ENCODE results near the gene CD53. TPM values are rescaled to one million over a fixed set of nuclear protein-coding genes. Genes with fewer than 3 reads are reported as not detected.

Gene CD53
- polyA plus RNA-seq, 1 experiment = not detected

- ChIA-PET CTCF (no interaction called here), POLR2A (no interaction called here)
- no peak overlapping the region for H3K27ac ChIP-seq (ENCODE audit: low read depth, low read length)
- H3K4me3 ChIP-seq (ENCODE audit: low read depth, low read length) = no peak overlapping the region
- H3K27me3 ChIP-seq (ENCODE audit: control insufficient read depth, insufficient read depth, low read length) = no peaks in the 10 kb centered on the region
- no peaks in the 10 kb centered on the region for H3K9me3 ChIP-seq (ENCODE audit: control insufficient read depth, insufficient read depth, low read length)
- no peak for TF ChIP-seq CTCF (IDR thresholded peaks at IDR 0.05; ENCODE audit: low read depth, low read length)
- no peak for DNase-seq (ENCODE audit: low read depth, low spot score)
These were observed 21.1 kb downstream of the CD53 start for GRCh38 chr1:110893908-110894490.

- no peak overlapping the region for H3K27ac ChIP-seq (ENCODE audit: low read depth, low read length)
- no peak for DNase-seq (ENCODE audit: low read depth, low spot score)
- H3K4me3 ChIP-seq (ENCODE audit: low read depth, low read length) = no peak overlapping the region
- TF ChIP-seq CTCF (IDR thresholded peaks at IDR 0.05; ENCODE audit: low read depth, low read length) = no peak
- no peaks in the 10 kb centered on the region for H3K27me3 ChIP-seq (ENCODE audit: control insufficient read depth, insufficient read depth, low read length)
- POLR2A ChIA-PET = no interaction called here
- H3K9me3 ChIP-seq (ENCODE audit: control insufficient read depth, insufficient read depth, low read length) = no peaks in the 10 kb centered on the region
- CTCF ChIA-PET = no interaction called here
These were observed 23.1 kb downstream of the CD53 start for GRCh38 chr1:110896090-110896489.

GRCh38 chr1:110897681-110898080, 24.7 kb downstream of the CD53 start:
- Histone ChIP-seq H3K27me3 (ENCODE audit: control insufficient read depth, insufficient read depth, low read length) (no peaks in the 10 kb centered on the region), H3K27ac (ENCODE audit: low read depth, low read length) (no peak overlapping the region), H3K9me3 (ENCODE audit: control insufficient read depth, insufficient read depth, low read length) (no peaks in the 10 kb centered on the region), H3K4me3 (ENCODE audit: low read depth, low read length) (no peak overlapping the region)
- ChIA-PET CTCF (interaction anchor here (0.6 kb wide), 1 partner anchor 64 kb away, joined by 3 read pairs; no protein-coding TSS in a partner anchor), POLR2A (no interaction called here)
- DNase-seq (ENCODE audit: low read depth, low spot score) = no peak
- TF ChIP-seq CTCF (IDR thresholded peaks at IDR 0.05; ENCODE audit: low read depth, low read length) = no peak

GRCh38 chr1:110898734-110899457, 25.9 kb downstream of the CD53 start:
- POLR2A ChIA-PET = no interaction called here
- CTCF ChIA-PET = interaction anchor here (0.8 kb wide), 1 partner anchor 10 kb away, joined by 3 read pairs; no protein-coding TSS in a partner anchor
- TF ChIP-seq CTCF (IDR thresholded peaks at IDR 0.05; ENCODE audit: low read depth, low read length) = no peak
- Histone ChIP-seq H3K4me3 (ENCODE audit: low read depth, low read length) (no peak overlapping the region), H3K27me3 (ENCODE audit: control insufficient read depth, insufficient read depth, low read length) (no peaks in the 10 kb centered on the region), H3K27ac (ENCODE audit: low read depth, low read length) (no peak overlapping the region), H3K9me3 (ENCODE audit: control insufficient read depth, insufficient read depth, low read length) (no peaks in the 10 kb centered on the region)
- DNase-seq (ENCODE audit: low read depth, low spot score) = no peak

GRCh38 chr1:110899458-110899843, 26.5 kb downstream of the CD53 start:
- POLR2A ChIA-PET = no interaction called here
- Histone ChIP-seq H3K4me3 (ENCODE audit: low read depth, low read length) (no peak overlapping the region), H3K27me3 (ENCODE audit: control insufficient read depth, insufficient read depth, low read length) (no peaks in the 10 kb centered on the region), H3K9me3 (ENCODE audit: control insufficient read depth, insufficient read depth, low read length) (no peaks in the 10 kb centered on the region), H3K27ac (ENCODE audit: low read depth, low read length) (no peak overlapping the region)
- CTCF ChIA-PET = interaction anchor here (0.8 kb wide), 1 partner anchor 11 kb away, joined by 3 read pairs; no protein-coding TSS in a partner anchor
- no peak for DNase-seq (ENCODE audit: low read depth, low spot score)
- no peak for TF ChIP-seq CTCF (IDR thresholded peaks at IDR 0.05; ENCODE audit: low read depth, low read length)

Measured in AG04450 (cell line).